IMR-90 (cell line): ENCODE data around the gene AMFR. TPM values are rescaled to one million over a fixed set of nuclear protein-coding genes. Genes with fewer than 3 reads are reported as not detected.

Experiments
- ATAC-seq: fragments of 200-7000 bp; cut with Tn5 transposase; 2 replicates; pipeline ENCODE4 v1.9.1; 2020; ENCODE audit warnings: low read depth, mild to moderate bottlenecking, moderate library complexity
- BruUV-seq: library from RNA; stranded (reverse); fragments of 400-500 nt; replicated peaks from 2 replicates; lab custom pipeline; 2021; lab: Mats Ljungman, UMichigan
- CTCF ChIA-PET: fragments of 300-600 bp; formaldehyde crosslinking; extraction: SDS; loops from one replicate; lab custom pipeline; 2021; ENCODE audit warnings: antibody characterized with exemption; lab: Yijun Ruan, JAX
- POLR2A ChIA-PET: fragments of 300-600 bp; sonication (Branson Sonifier 250); formaldehyde crosslinking; loops from one replicate; lab custom pipeline; 2022; ENCODE audit warnings: antibody characterized with exemption; ENCODE audit not compliant: unreplicated experiment; lab: Charles Lee
- DNase-seq: peaks from one replicate; pipeline ENCODE4 v3.0.0; 2013
- H2AFZ ChIP-seq: replicated peaks from 2 replicates; pipeline ENCODE3; 2013; ENCODE audit warnings: low read length, mild to moderate bottlenecking; ENCODE audit not compliant: poor library complexity
- H2AK5ac ChIP-seq: 2 replicates; pipeline ENCODE4 v1.6.1; 2013; ENCODE audit warnings: low read depth, low read length, inconsistent platforms
- H2AK9ac ChIP-seq: replicated peaks from 2 replicates; pipeline ENCODE3; 2013; ENCODE audit warnings: mild to moderate bottlenecking, low read depth, low read length, moderate library complexity; ENCODE audit not compliant: poor library complexity
- H2BK120ac ChIP-seq: 2 replicates; pipeline ENCODE4 v1.6.1; 2013; ENCODE audit warnings: low read depth, low read length, inconsistent platforms
- H2BK15ac ChIP-seq: 3 replicates; pipeline ENCODE4 v1.6.1; 2013; ENCODE audit warnings: low read depth, low read length, inconsistent platforms
- H2BK20ac ChIP-seq: 2 replicates; pipeline ENCODE4 v1.6.1; 2013; ENCODE audit warnings: low read depth, mild to moderate bottlenecking, inconsistent platforms, low read length, moderate library complexity
- H2BK5ac ChIP-seq: 2 replicates; pipeline ENCODE4 v1.6.1; 2013; ENCODE audit warnings: mild to moderate bottlenecking, low read depth, low read length, inconsistent platforms; ENCODE audit not compliant: poor library complexity, severe bottlenecking
- H3K14ac ChIP-seq: replicated peaks from 2 replicates; pipeline ENCODE4 v1.6.1; 2013; ENCODE audit warnings: low read depth, low read length, inconsistent platforms
- H3K18ac ChIP-seq: 2 replicates; pipeline ENCODE4 v1.6.1; 2013; ENCODE audit warnings: low read depth, low read length, control low read depth
- H3K23ac ChIP-seq: 2 replicates; pipeline ENCODE4 v1.6.1; 2013; ENCODE audit warnings: low read depth, low read length, inconsistent platforms
- H3K27ac ChIP-seq: 2 replicates; pipeline ENCODE4 v1.5.1; 2013; ENCODE audit warnings: mild to moderate bottlenecking, control low read depth, low read length; ENCODE audit not compliant: insufficient read depth
- H3K27me3 ChIP-seq: 2 replicates; pipeline ENCODE4 v1.6.1; 2013; ENCODE audit warnings: low read length; ENCODE audit not compliant: control insufficient read depth, insufficient read depth
- H3K36me3 ChIP-seq: 2 replicates; pipeline ENCODE4 v1.6.1; 2013; ENCODE audit warnings: low read length, mixed read lengths; ENCODE audit not compliant: control insufficient read depth, insufficient read depth
- H3K4ac ChIP-seq: 2 replicates; pipeline ENCODE4 v1.6.1; 2013; ENCODE audit warnings: low read depth, low read length, inconsistent platforms
- H3K4me1 ChIP-seq: 2 replicates; pipeline ENCODE4 v1.6.1; 2013; ENCODE audit warnings: low read length, mixed read lengths; ENCODE audit not compliant: control insufficient read depth, insufficient read depth
- H3K4me2 ChIP-seq: 2 replicates; pipeline ENCODE4 v1.6.1; 2013; ENCODE audit warnings: low read depth, mild to moderate bottlenecking, control low read depth, low read length, moderate library complexity
- H3K4me3 ChIP-seq: 2 replicates; pipeline ENCODE4 v1.5.1; 2013; ENCODE audit warnings: low read depth, mild to moderate bottlenecking, control low read depth, low read length, moderate library complexity; ENCODE audit not compliant: insufficient read depth
- H3K56ac ChIP-seq: 2 replicates; pipeline ENCODE4 v1.6.1; 2013; ENCODE audit warnings: low read length, inconsistent platforms; ENCODE audit not compliant: insufficient read depth; ENCODE audit errors: extremely low read depth
- H3K79me1 ChIP-seq, 2 experiments: 2 replicates each; pipeline ENCODE4 v1.6.1; 2013; ENCODE audit warnings: low read length in 2 of 2, inconsistent platforms in 1 of 2, low read depth in 1 of 2
- H3K9ac ChIP-seq: 2 replicates; pipeline ENCODE4 v1.6.1; 2013; ENCODE audit warnings: low read depth, low read length, control low read depth
- H3K9me1 ChIP-seq: 2 replicates; pipeline ENCODE4 v1.6.1; 2013; ENCODE audit warnings: low read length, inconsistent platforms; ENCODE audit not compliant: insufficient read depth
- H3K9me3 ChIP-seq: 2 replicates; pipeline ENCODE4 v1.6.1; 2013; ENCODE audit warnings: low read length; ENCODE audit not compliant: control insufficient read depth, insufficient read depth
- H4K20me1 ChIP-seq: 2 replicates; pipeline ENCODE4 v1.6.1; 2013; ENCODE audit warnings: low read length, inconsistent platforms; ENCODE audit not compliant: insufficient read depth
- H4K5ac ChIP-seq: 2 replicates; pipeline ENCODE4 v1.6.1; 2013; ENCODE audit warnings: mild to moderate bottlenecking, low read depth, low read length, control low read depth
- H4K8ac ChIP-seq, 2 experiments: 2 replicates each; pipeline ENCODE4 v1.6.1; 2013; ENCODE audit warnings: low read depth in 2 of 2, low read length in 2 of 2, control low read depth in 1 of 2, inconsistent platforms in 1 of 2
- H4K91ac ChIP-seq: 2 replicates; pipeline ENCODE4 v1.6.1; 2013; ENCODE audit warnings: low read depth, low read length, inconsistent platforms; ENCODE audit not compliant: insufficient read depth
- CEBPB ChIP-seq: IDR thresholded peaks from 2 replicates; pipeline ENCODE4 v1.6.1; 2012; ENCODE audit warnings: low read depth, low read length, improper control_type of control experiment
- MAFK ChIP-seq: IDR thresholded peaks from 2 replicates; pipeline ENCODE4 v1.6.1; 2012; ENCODE audit warnings: low read depth, low read length, improper control_type of control experiment
- MAZ ChIP-seq: IDR thresholded peaks from 2 replicates; pipeline ENCODE4 v1.6.1; 2012; ENCODE audit warnings: low read depth, mild to moderate bottlenecking, low read length, improper control_type of control experiment, moderate library complexity, borderline replicate concordance
- MXI1 ChIP-seq: IDR thresholded peaks from 2 replicates; pipeline ENCODE4 v1.6.1; 2012; ENCODE audit warnings: low read depth, mild to moderate bottlenecking, low read length, moderate library complexity, borderline replicate concordance
- NFE2L2 ChIP-seq: fragments of 150-350 bp; IDR thresholded peaks from 2 replicates; pipeline ENCODE4 v1.6.1; 2016; ENCODE audit warnings: low read depth, mild to moderate bottlenecking, low read length
- POLR2A ChIP-seq: IDR thresholded peaks from 2 replicates; pipeline ENCODE4 v1.6.1; 2012; ENCODE audit warnings: mild to moderate bottlenecking, low read depth, low read length
- RCOR1 ChIP-seq: IDR thresholded peaks from 2 replicates; pipeline ENCODE4 v1.6.1; 2012; ENCODE audit warnings: mild to moderate bottlenecking, low read length, improper control_type of control experiment; ENCODE audit not compliant: insufficient replicate concordance
- RFX5 ChIP-seq: IDR thresholded peaks from 2 replicates; pipeline ENCODE4 v1.8.0; 2012; ENCODE audit warnings: low read depth, mild to moderate bottlenecking, low read length, moderate library complexity
- SMC3 ChIP-seq: fragments of 150-350 bp; IDR thresholded peaks from 2 replicates; pipeline ENCODE4 v1.6.1; 2016; ENCODE audit warnings: low read depth, mild to moderate bottlenecking, antibody characterized with exemption, low read length, moderate library complexity
- dilution Hi-C: fragments of 300-500 bp; cut with HindIII; formaldehyde crosslinking; loops from one replicate; pipeline ENCODE4 v1.14.3; 2018; ENCODE audit warnings: low sequenced_read_pairs; ENCODE audit not compliant: unreplicated experiment
- in situ Hi-C: fragments of 300-500 bp; cut with MboI; formaldehyde crosslinking; loops from 3 replicates; pipeline ENCODE4 v1.14.3; 2019; ENCODE audit warnings: low sequenced_read_pairs, inconsistent platforms, mixed read lengths
- intact Hi-C: fragments of 100-400 bp; cut with micrococcal nuclease; formaldehyde crosslinking; loops from 2 replicates; pipeline ENCODE4 v1.10.0; 2022
- polyA plus RNA-seq, 3 experiments: library from polyadenylated mRNA; depleted of rRNA; stranded (reverse); fragments of >200 nt; gene quantifications; 2 replicates each; pipeline ENCODE4 v1.2.3, GENCODE V29; 2012; ENCODE audit warnings: low replicate concordance in 1 of 3
- total RNA-seq: library from RNA; depleted of rRNA; stranded (reverse); fragments of >200 nt; gene quantifications from 2 replicates; pipeline ENCODE4 v1.2.3, GENCODE V29; 2012
- TF ChIP-seq, protein P1 (sequence below): fragments of 150-350 bp; IDR thresholded peaks from 2 replicates; pipeline ENCODE4 v1.6.1; 2017; ENCODE audit warnings: mild to moderate bottlenecking, antibody characterized with exemption, low read length, low read depth
- TF ChIP-seq, protein P2 (sequence below): conservative IDR thresholded peaks from 2 replicates; pipeline ENCODE4 v1.5.1; 2012; ENCODE audit warnings: mild to moderate bottlenecking, low read depth, low read length, improper control_type of control experiment

Gene AMFR
- total and polyA plus RNA-seq, 2 of the 4 experiments (the other 2 are of a cell fraction): 60.7 to 216 TPM

DNA sequence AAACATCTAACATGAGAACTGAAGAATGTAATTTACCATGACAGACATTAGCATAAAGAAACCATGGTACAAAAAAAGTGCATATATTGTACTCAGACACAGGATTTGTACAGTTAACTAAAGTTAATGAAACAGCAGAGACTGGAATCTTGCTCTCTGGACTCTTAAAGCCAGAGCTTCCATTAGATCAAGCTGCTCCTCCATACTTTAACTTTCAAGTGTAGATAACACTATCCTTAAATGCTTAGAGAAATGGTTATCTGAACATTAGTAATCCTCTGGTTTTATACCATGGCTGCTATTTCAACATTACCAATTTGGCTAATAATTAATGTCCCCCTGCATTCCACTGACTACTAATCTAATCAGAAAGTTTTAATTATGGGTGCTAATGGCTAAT, 22.7 kb upstream of the AMFR start:
- dilution Hi-C loops: no loop called here
- peaks cover 12% of the 10 kb centered on the region for H3K36me3 ChIP-seq
- CTCF ChIA-PET: interaction anchor here (0.7 kb wide), 1 partner anchor 17 kb away, joined by 3 read pairs; no protein-coding TSS in a partner anchor

More for the DNA sequence above, 22.7 kb upstream of the AMFR start:
- Histone ChIP-seq H3K27me3 (no peaks in the 10 kb centered on the region), H2BK20ac (no peak overlapping the region), H3K9ac (no peak overlapping the region), H4K8ac (no peak overlapping the region), H2BK120ac (no peak overlapping the region), H3K4ac (no peak overlapping the region), H2AFZ (no peak overlapping the region), H3K23ac (no peak overlapping the region), H2BK15ac (no peak overlapping the region), H3K9me1 (no peaks in the 10 kb centered on the region), H3K4me3 (no peak overlapping the region), H3K9me3 (no peaks in the 10 kb centered on the region), H3K27ac (no peak overlapping the region), H2BK5ac (no peak overlapping the region), H2AK5ac (no peak overlapping the region), H4K20me1 (peaks cover 13% of the 10 kb centered on the region; the same call in 1 of the 2 replicates), H3K18ac (no peak overlapping the region), H3K14ac (no peak overlapping the region), H3K56ac (no peak overlapping the region), H3K4me2 (no peak overlapping the region), H2AK9ac (no peak overlapping the region), H3K79me1 (peaks cover 17 to 41% of the 10 kb centered on the region in 2 experiments), H4K91ac (no peak overlapping the region), H3K4me1 (peaks cover 2% of the 10 kb centered on the region; the same call in 1 of the 2 replicates), H4K5ac (no peak overlapping the region)
- intact Hi-C loops (no loop called here), in situ Hi-C loops (no loop called here)
- ATAC-seq: no peak
- POLR2A ChIA-PET: no interaction called here
- DNase-seq: no peak
- TF ChIP-seq, protein P1, sequence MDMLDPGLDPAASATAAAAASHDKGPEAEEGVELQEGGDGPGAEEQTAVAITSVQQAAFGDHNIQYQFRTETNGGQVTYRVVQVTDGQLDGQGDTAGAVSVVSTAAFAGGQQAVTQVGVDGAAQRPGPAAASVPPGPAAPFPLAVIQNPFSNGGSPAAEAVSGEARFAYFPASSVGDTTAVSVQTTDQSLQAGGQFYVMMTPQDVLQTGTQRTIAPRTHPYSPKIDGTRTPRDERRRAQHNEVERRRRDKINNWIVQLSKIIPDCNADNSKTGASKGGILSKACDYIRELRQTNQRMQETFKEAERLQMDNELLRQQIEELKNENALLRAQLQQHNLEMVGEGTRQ: no peak
- TF ChIP-seq MXI1 (no peak), CEBPB (no peak), SMC3 (no peak), RFX5 (no peak), RCOR1 (no peak), POLR2A (no peak), MAFK (no peak), MAZ (no peak), NFE2L2 (no peak)
- TF ChIP-seq, protein P2, sequence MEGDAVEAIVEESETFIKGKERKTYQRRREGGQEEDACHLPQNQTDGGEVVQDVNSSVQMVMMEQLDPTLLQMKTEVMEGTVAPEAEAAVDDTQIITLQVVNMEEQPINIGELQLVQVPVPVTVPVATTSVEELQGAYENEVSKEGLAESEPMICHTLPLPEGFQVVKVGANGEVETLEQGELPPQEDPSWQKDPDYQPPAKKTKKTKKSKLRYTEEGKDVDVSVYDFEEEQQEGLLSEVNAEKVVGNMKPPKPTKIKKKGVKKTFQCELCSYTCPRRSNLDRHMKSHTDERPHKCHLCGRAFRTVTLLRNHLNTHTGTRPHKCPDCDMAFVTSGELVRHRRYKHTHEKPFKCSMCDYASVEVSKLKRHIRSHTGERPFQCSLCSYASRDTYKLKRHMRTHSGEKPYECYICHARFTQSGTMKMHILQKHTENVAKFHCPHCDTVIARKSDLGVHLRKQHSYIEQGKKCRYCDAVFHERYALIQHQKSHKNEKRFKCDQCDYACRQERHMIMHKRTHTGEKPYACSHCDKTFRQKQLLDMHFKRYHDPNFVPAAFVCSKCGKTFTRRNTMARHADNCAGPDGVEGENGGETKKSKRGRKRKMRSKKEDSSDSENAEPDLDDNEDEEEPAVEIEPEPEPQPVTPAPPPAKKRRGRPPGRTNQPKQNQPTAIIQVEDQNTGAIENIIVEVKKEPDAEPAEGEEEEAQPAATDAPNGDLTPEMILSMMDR: no peak
- no TSS peak for BruUV-seq
